ENCODE results near the gene SH2D3C.
"Not testable (repeated sequence)": the region's sequence is repeated elsewhere in the genome, so short reads cannot be mapped to it uniquely, and the experiment has no call there.

The SH2D3C gene

DNA sequence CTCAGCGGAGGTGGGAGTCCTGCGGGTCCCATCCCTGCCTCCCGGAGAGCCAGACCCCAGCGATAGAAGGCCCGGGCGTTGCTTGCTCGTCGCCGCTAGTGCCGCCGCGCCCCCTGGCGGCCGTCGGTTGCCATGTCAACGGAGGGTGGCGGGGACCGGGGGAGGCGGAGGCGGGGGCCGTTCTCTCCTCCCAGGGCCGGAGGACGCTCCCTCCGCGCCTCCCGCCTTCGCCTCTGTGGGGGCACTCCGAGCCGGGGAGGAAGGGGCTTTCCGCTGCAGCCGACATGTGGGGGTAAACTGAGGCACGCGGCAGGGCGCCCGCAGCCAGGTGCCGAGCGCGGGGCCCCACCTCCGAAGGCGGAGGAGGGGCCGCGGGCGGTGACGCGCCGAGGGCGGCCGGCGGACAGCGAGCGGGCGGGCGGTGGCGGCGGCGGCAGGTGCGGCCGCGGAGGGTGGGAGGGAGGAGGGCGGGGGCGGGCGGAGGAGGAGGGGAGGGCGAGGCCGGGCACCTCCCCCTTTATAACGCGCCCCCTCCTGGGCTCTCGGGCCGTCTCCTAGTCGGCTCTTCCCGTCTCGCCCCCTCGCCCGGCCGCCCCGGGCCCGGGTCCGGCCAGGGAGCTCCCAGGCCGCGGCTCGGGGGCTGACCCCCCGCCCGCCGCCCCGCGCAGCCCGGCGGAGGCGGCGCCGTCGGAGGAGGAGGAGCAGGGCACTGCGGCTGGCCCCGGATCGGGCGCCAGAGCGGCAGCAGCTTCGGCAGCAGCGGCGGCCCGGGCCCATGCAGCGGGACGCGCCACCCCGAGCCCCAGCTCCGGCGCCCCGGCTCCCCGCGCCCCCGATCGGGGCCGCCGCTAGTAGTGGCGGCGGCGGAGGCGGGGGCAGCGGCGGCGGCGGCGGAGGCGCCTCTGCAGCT is 6.8 kb upstream of the SH2D3C start:
- no peak overlapping the region for H3K27ac ChIP-seq (ENCODE audit: low read length, poor library complexity, severe bottlenecking)

DNA sequence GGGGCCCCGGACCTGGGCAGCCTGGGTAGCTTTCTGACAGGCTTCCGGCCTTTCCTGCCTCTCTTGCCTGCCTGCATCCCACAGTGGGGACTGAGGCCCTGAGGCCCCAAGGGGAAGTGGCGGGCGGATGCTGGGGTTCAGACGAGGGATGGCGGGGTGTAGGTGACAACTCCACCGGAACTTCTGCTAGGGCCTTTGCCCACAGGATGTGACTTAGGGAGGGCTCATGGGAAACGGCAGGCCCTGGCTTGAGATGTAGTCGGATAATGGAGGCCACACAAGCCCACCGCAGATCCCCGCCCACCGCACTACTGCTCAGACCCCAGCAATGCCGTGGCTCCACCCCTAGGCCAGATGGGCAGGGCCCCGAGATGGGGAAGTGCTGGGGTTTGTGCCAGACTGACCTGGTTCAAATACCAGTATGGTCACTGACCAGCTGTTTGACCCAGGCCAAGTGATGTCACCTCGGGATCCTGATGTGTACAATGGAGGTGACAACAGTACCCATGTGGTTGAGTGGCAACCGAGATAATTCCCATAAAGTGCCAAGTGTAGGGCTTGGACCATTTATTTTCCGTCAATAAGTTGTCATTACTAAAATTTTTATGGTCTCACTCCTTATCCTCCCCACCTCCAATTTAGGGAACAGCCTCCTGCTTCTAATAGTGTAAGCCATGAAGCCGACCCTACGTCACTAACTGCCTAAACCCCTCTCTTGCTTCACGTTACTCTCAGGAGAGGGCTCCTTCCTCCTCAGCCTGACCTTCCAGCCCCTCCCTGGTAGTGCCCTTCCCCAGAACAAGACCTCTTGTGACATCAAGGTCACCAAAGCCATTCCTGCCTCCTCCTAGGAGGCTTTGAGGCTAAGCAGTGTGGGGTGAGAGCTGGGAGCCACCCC is 4.9 kb upstream of the SH2D3C start:
- Histone ChIP-seq H3K4me2 (ENCODE audit: low read length, poor library complexity, severe bottlenecking) (no peak overlapping the region), H3K9me3 (ENCODE audit: control insufficient read depth, low read length) (no peaks in the 10 kb centered on the region), H3K14ac (ENCODE audit: low read length in 2 of 2) (no peak overlapping the region), H3K27ac (ENCODE audit: low read length, poor library complexity, severe bottlenecking) (no peak overlapping the region), H3K9ac (ENCODE audit: low read length) (no peak overlapping the region), H2BK5ac (ENCODE audit: low read depth, low read length, poor library complexity, severe bottlenecking) (no peak overlapping the region), H4K91ac (ENCODE audit: low read length) (no peak overlapping the region), H2AFZ (ENCODE audit: low read depth, low read length) (no peak overlapping the region), H2BK12ac (ENCODE audit: low read length in 2 of 2) (peak overlapping the region in 1 of 2 experiments; percentile 9), H3K27me3 (ENCODE audit: control insufficient read depth in 1 of 2, insufficient read depth in 1 of 2, low read length in 2 of 2) (no peaks in the 10 kb centered on the region), H3K36me3 (ENCODE audit: control insufficient read depth in 1 of 2, insufficient read depth in 2 of 2, low read depth in 1 of 2, low read length in 2 of 2) (peaks cover 9 to 15% of the 10 kb centered on the region in 2 experiments), H2BK15ac (ENCODE audit: low read depth, poor library complexity, severe bottlenecking) (no peak overlapping the region), H3K18ac (ENCODE audit: low read depth in 1 of 2, low read length in 2 of 2) (no peak overlapping the region), H3K23ac (ENCODE audit: low read length in 2 of 2) (no peak overlapping the region), H3K4me1 (ENCODE audit: control insufficient read depth, insufficient read depth, low read depth, low read length) (peaks cover 9% of the 10 kb centered on the region), H3K79me1 (replicated peaks; ENCODE audit: low read length, poor library complexity, severe bottlenecking) (peaks cover 3% of the 10 kb centered on the region), H4K8ac (ENCODE audit: low read length) (no peak overlapping the region), H3K4me3 (ENCODE audit: insufficient read depth in 1 of 2, low read depth in 1 of 2, low read length in 2 of 2) (no peak overlapping the region), H3K4ac (ENCODE audit: low read depth in 1 of 2, low read length in 2 of 2) (no peak overlapping the region), H2BK120ac (ENCODE audit: low read depth, low read length) (no peak overlapping the region), H2AK5ac (ENCODE audit: low read length, severe bottlenecking) (no peak overlapping the region)
- no peak for DNase-seq
- WGBS: 91% methylated on average over 20 of the region's 20 CpGs

More for the DNA sequence above, 6.8 kb upstream of the SH2D3C start:
- 0% methylated on average over 53 of the region's 123 CpGs for whole genome bisulfite sequencing
- Histone ChIP-seq H3K36me3 (ENCODE audit: control insufficient read depth in 1 of 2, insufficient read depth in 2 of 2, low read depth in 1 of 2, low read length in 2 of 2) (peaks cover 28 to 34% of the 10 kb centered on the region in 2 experiments), H2BK15ac (ENCODE audit: low read depth, poor library complexity, severe bottlenecking) (peak overlapping the region; percentile 92), H3K79me1 (replicated peaks; ENCODE audit: low read length, poor library complexity, severe bottlenecking) (peaks cover 15% of the 10 kb centered on the region), H2AFZ (ENCODE audit: low read depth, low read length) (peak overlapping the region; percentile 73), H3K4me1 (ENCODE audit: control insufficient read depth, insufficient read depth, low read depth, low read length) (peaks cover 17% of the 10 kb centered on the region), H3K9me3 (ENCODE audit: control insufficient read depth, low read length) (no peaks in the 10 kb centered on the region), H2BK120ac (ENCODE audit: low read depth, low read length) (peak overlapping the region; percentile 83), H4K8ac (ENCODE audit: low read length) (peak overlapping the region; percentile 92), H3K9ac (ENCODE audit: low read length) (peak overlapping the region; percentile 72), H2BK5ac (ENCODE audit: low read depth, low read length, poor library complexity, severe bottlenecking) (peak overlapping the region; percentile 63), H2BK12ac (ENCODE audit: low read length in 2 of 2) (peak overlapping the region in 1 of 2 experiments; percentile 16), H3K4me3 (ENCODE audit: insufficient read depth in 1 of 2, low read depth in 1 of 2, low read length in 2 of 2) (peak overlapping the region; percentile 79 to 93), H3K14ac (ENCODE audit: low read length in 2 of 2) (no peak overlapping the region), H4K91ac (ENCODE audit: low read length) (peak overlapping the region; percentile 77), H3K23ac (ENCODE audit: low read length in 2 of 2) (no peak overlapping the region), H3K27me3 (ENCODE audit: control insufficient read depth in 1 of 2, insufficient read depth in 1 of 2, low read length in 2 of 2) (no peaks in the 10 kb centered on the region), H3K18ac (ENCODE audit: low read depth in 1 of 2, low read length in 2 of 2) (peak overlapping the region; percentile 75 to 78), H3K4me2 (ENCODE audit: low read length, poor library complexity, severe bottlenecking) (peak overlapping the region; percentile 60), H2AK5ac (ENCODE audit: low read length, severe bottlenecking) (no peak overlapping the region), H3K4ac (ENCODE audit: low read depth in 1 of 2, low read length in 2 of 2) (no peak overlapping the region)
- peak; percentile 84 for DNase-seq

DNA sequence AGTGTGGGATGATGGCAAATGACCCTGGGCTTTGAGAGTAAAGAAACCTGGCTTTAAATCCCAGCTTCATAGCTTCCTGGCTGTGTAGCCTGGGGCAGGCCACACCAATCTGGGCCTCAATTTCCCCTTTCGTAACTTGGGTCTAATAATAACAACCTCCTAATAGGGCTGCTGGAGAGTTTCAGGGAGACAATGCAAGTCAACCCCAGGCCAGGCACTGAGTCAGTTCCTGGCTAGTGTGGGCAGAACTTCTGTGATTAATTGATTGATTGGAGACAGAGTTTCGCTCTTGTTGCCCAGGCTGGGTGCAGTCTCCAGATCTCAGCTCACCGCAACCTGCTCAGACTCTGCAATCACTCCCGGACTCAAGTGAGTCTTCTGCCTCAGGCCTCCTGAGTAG is 3.3 kb upstream of the SH2D3C start:
- Histone ChIP-seq H2BK5ac (ENCODE audit: low read depth, low read length, poor library complexity, severe bottlenecking) (no peak overlapping the region), H2BK120ac (ENCODE audit: low read depth, low read length) (no peak overlapping the region), H3K23ac (ENCODE audit: low read length in 2 of 2) (no peak overlapping the region), H3K4me3 (ENCODE audit: insufficient read depth in 1 of 2, low read depth in 1 of 2, low read length in 2 of 2) (no peak overlapping the region), H2AFZ (ENCODE audit: low read depth, low read length) (no peak overlapping the region), H3K27me3 (ENCODE audit: control insufficient read depth in 1 of 2, insufficient read depth in 1 of 2, low read length in 2 of 2) (peaks cover 3 to 6% of the 10 kb centered on the region in 2 experiments), H3K4me1 (ENCODE audit: control insufficient read depth, insufficient read depth, low read depth, low read length) (peaks cover 3% of the 10 kb centered on the region), H2AK5ac (ENCODE audit: low read length, severe bottlenecking) (no peak overlapping the region), H3K14ac (ENCODE audit: low read length in 2 of 2) (no peak overlapping the region), H3K36me3 (ENCODE audit: control insufficient read depth in 1 of 2, insufficient read depth in 2 of 2, low read depth in 1 of 2, low read length in 2 of 2) (no peaks in the 10 kb centered on the region), H4K8ac (ENCODE audit: low read length) (no peak overlapping the region), H4K91ac (ENCODE audit: low read length) (no peak overlapping the region), H2BK12ac (ENCODE audit: low read length in 2 of 2) (no peak overlapping the region), H3K18ac (ENCODE audit: low read depth in 1 of 2, low read length in 2 of 2) (no peak overlapping the region), H2BK15ac (ENCODE audit: low read depth, poor library complexity, severe bottlenecking) (no peak overlapping the region), H3K4ac (ENCODE audit: low read depth in 1 of 2, low read length in 2 of 2) (no peak overlapping the region), H3K27ac (ENCODE audit: low read length, poor library complexity, severe bottlenecking) (no peak overlapping the region), H3K79me1 (replicated peaks; ENCODE audit: low read length, poor library complexity, severe bottlenecking) (no peaks in the 10 kb centered on the region), H3K4me2 (ENCODE audit: low read length, poor library complexity, severe bottlenecking) (no peak overlapping the region), H3K9me3 (ENCODE audit: control insufficient read depth, low read length) (no peaks in the 10 kb centered on the region), H3K9ac (ENCODE audit: low read length) (no peak overlapping the region)
- DNase-seq: no peak
- 91% methylated on average over 4 of the region's 4 CpGs for WGBS

GRCh38 chr9:127780909-127781308 is 2.4 kb upstream of the SH2D3C start:
- not testable (repeated sequence) for H3K4me1 ChIP-seq (ENCODE audit: control insufficient read depth, insufficient read depth, low read depth, low read length); H3K4me3 ChIP-seq (ENCODE audit: insufficient read depth in 1 of 2, low read depth in 1 of 2, low read length in 2 of 2); H2BK12ac ChIP-seq (ENCODE audit: low read length in 2 of 2); H2AK5ac ChIP-seq (ENCODE audit: low read length, severe bottlenecking); H3K4ac ChIP-seq (ENCODE audit: low read depth in 1 of 2, low read length in 2 of 2); H3K9me3 ChIP-seq (ENCODE audit: control insufficient read depth, low read length); H2BK5ac ChIP-seq (ENCODE audit: low read depth, low read length, poor library complexity, severe bottlenecking); H4K8ac ChIP-seq (ENCODE audit: low read length); H3K79me1 ChIP-seq (replicated peaks; ENCODE audit: low read length, poor library complexity, severe bottlenecking); H3K14ac ChIP-seq (ENCODE audit: low read length in 2 of 2); H2BK120ac ChIP-seq (ENCODE audit: low read depth, low read length); H3K4me2 ChIP-seq (ENCODE audit: low read length, poor library complexity, severe bottlenecking); H3K18ac ChIP-seq (ENCODE audit: low read depth in 1 of 2, low read length in 2 of 2); DNase-seq; H2AFZ ChIP-seq (ENCODE audit: low read depth, low read length); H3K36me3 ChIP-seq (ENCODE audit: control insufficient read depth in 1 of 2, insufficient read depth in 2 of 2, low read depth in 1 of 2, low read length in 2 of 2); H3K23ac ChIP-seq (ENCODE audit: low read length in 2 of 2); H3K27ac ChIP-seq (ENCODE audit: low read length, poor library complexity, severe bottlenecking); H2BK15ac ChIP-seq (ENCODE audit: low read depth, poor library complexity, severe bottlenecking); H3K9ac ChIP-seq (ENCODE audit: low read length)
- Histone ChIP-seq H4K91ac (ENCODE audit: low read length) (peak overlapping the region; percentile 25), H3K27me3 (ENCODE audit: control insufficient read depth in 1 of 2, insufficient read depth in 1 of 2, low read length in 2 of 2) (peaks cover 9 to 14% of the 10 kb centered on the region in 2 experiments)
- 93% methylated on average over 7 of the region's 9 CpGs for WGBS
